Pancreas (tissue), 10 donors: ENCODE results near the gene ATF5. TPM values are rescaled to one million over a fixed set of nuclear protein-coding genes. Genes with fewer than 3 reads are reported as not detected.

ENCODE experiments used
- ATAC-seq, 4 donors: fragments of 200-7000 bp; cut with Tn5 transposase; one replicate each; pipeline versions ENCODE4 v1.8.0 to v1.9.1; 2020; ENCODE audit warnings: mild to moderate bottlenecking in 4 of 4, moderate library complexity in 4 of 4
- DNase-seq, 6 donors: peaks; one replicate each; pipeline ENCODE4 v3.0.0-alpha.2; 2020
- FAIRE-seq: peaks from 2 replicates; lab custom pipeline; 2012; peaks lifted over from hg19 to GRCh38; lab: Jason Lieb, UNC
- H3K27ac ChIP-seq, 4 donors: fragments of 200-600 bp; sonication (generic); 1 replicate in 3 of 4; 2 replicates in 1 of 4; pipeline versions ENCODE4 v1.5.0 to v1.8.0; 2020
- H3K27me3 ChIP-seq, 4 donors: fragments of 200-600 bp; one replicate each; pipeline ENCODE4 v1.8.0; 2021
- H3K36me3 ChIP-seq, 3 donors: fragments of 200-600 bp; sonication (generic) in 1 of 3; one replicate each; pipeline versions ENCODE4 v1.5.0 to v1.8.0; 2020 to 2021
- H3K4me1 ChIP-seq, 3 donors: fragments of 200-600 bp; one replicate each; pipeline ENCODE4 v1.8.0; 2021
- H3K4me3 ChIP-seq, 4 donors: fragments of 200-600 bp; sonication (generic) in 2 of 4; one replicate each; pipeline versions ENCODE4 v1.5.0 to v1.8.0; 2020 to 2021
- H3K9me3 ChIP-seq, 4 donors: fragments of 200-600 bp; one replicate each; pipeline ENCODE4 v1.8.0; 2021
- WGBS, 2 donors: extraction: QIAGEN DNeasy Blood & Tissue Kit; methylation state at CpG; one replicate each; pipeline ENCODE4 v1.1.7; 2013; 5-methylcytosine and 5-hydroxymethylcytosine counted together
- intact Hi-C, 3 donors: fragments of 100-400 bp; cut with DNase I; formaldehyde crosslinking; loops; one replicate each; pipeline versions ENCODE4 v1.11.1 to v1.14.2; 2022
- polyA plus RNA-seq, 2 donors: library from polyadenylated mRNA; stranded (reverse); fragments of 200-250 nt; gene quantifications; one replicate each; pipeline ENCODE4 v1.2.3, GENCODE V29; 2013
- total RNA-seq, 6 donors: library from RNA; stranded (reverse); fragmentation: NEBNext Ultra II Directional in 4 of 6; extraction: Animal tissue kit (Norgen Biotek cat#: 25700) in 4 of 6; gene quantifications; one replicate each; pipeline versions ENCODE4 v1.2.1 to v1.2.4, GENCODE V29; 2021 to 2023
- TF ChIP-seq, protein P1 (sequence below), 4 donors: fragments of 200-600 bp; sonication (generic) in 3 of 4; IDR thresholded peaks; one replicate each; pipeline versions ENCODE4 v1.5.0 to v1.8.0; 2021; ENCODE audit warnings: antibody characterized with exemption in 4 of 4
- donor health status: healthy with polysubstance abuse.
- donor health status: DM: no; HTN: no; CAD: no; lungs with moderate emphysema.
- donor health status: DM: no; HTN: no; CAD: no.
- donor health status: control.
- donor health status: control.
- donor health status: Bipolar disorder and iron deficiency.
- donor health status: DM: yes; HTN: yes; CAD: no.
- donor health status: DM: no; HTN: no; CAD: no.
- donor health status: DM: no; HTN: no; CAD: no.
- donor health status: DM: yes; HTN: yes; CAD: no.

Gene ATF5
- total and polyA plus RNA-seq, 8 donors = 8.2 to 25.7 (median 13.1) TPM

DNA sequence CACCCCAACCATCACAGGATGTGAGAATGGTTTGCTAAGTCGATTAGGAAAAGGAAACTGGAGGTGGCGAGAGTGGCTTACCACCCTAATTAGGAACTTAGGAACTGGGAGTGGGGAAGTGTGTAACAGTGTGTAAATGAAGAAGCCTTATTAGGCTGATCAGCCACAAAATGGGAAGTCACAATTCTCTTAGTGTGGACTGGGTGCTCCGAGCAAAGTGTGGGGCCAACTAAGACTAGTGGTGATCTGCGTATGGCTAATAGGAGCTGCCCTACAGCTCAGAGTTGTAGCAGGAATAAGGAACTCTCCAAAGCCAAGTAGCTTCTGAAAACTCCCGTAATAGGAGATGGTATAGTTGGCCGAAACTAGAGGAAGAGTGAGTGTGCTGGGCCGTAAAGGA is 24.4 kb downstream of the ATF5 start:
- no peaks in the 10 kb centered on the region for H3K36me3 ChIP-seq
- intact Hi-C loops = no loop called here
- H3K27ac ChIP-seq = peak overlapping the region in 3 of 4 donors; percentile 36 to 85 (median 62)
- 31 to 37% methylated on average over 7 of the region's 7 CpGs for WGBS, 2 donors
- DNase-seq (no peak), ATAC-seq (peak in 2 of 4 donors; percentile 4 to 5), FAIRE-seq (no peak)
- H3K9me3 ChIP-seq = no peaks in the 10 kb centered on the region
- no peaks in the 10 kb centered on the region for H3K27me3 ChIP-seq
- TF ChIP-seq, protein P1, sequence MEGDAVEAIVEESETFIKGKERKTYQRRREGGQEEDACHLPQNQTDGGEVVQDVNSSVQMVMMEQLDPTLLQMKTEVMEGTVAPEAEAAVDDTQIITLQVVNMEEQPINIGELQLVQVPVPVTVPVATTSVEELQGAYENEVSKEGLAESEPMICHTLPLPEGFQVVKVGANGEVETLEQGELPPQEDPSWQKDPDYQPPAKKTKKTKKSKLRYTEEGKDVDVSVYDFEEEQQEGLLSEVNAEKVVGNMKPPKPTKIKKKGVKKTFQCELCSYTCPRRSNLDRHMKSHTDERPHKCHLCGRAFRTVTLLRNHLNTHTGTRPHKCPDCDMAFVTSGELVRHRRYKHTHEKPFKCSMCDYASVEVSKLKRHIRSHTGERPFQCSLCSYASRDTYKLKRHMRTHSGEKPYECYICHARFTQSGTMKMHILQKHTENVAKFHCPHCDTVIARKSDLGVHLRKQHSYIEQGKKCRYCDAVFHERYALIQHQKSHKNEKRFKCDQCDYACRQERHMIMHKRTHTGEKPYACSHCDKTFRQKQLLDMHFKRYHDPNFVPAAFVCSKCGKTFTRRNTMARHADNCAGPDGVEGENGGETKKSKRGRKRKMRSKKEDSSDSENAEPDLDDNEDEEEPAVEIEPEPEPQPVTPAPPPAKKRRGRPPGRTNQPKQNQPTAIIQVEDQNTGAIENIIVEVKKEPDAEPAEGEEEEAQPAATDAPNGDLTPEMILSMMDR (IDR thresholded peaks at IDR 0.05) = no peak
- H3K4me1 ChIP-seq = peaks cover 19 to 67% (median 45%) of the 10 kb centered on the region in 3 donors
- H3K4me3 ChIP-seq = no peak overlapping the region

DNA sequence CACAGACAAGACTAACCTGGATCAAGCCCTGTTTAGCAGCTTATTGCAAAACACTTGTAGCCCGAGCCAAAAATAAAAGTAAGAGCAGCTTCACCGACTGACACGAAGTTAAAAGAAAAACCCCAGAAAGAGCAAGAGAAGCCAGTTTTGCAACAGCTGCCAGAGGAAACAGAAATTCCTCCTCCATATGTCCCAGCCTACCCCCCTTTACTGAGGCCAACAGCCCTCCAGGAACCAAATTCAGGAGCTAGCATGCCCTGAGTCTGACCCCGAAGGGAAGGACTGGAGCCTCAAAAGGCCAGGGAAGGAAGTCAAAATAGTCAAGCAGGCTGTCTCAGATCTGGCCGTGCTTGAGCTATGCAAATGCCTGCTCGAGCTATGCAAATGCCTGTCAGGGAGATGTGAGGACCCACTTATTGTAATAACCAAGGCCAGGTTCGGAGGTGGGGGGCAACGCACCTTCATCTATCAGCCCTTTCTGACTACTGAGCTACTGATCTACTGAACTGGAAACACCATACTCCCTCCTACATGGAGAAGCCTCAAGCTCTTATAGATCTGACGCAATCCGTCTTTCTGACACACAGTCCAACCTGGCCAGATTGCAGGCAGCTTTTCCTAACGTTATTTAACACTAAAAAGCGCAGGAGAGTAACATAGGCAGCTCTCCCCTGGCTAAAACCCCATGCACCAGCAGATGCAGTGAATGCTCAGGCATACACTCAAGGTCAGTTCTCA is 25.3 kb downstream of the ATF5 start:
- DNase-seq = no peak
- Histone ChIP-seq H3K4me3 (peak overlapping the region in 2 of 4 donors; percentile 10 to 11), H3K4me1 (peaks cover 19 to 67% (median 45%) of the 10 kb centered on the region in 3 donors), H3K27me3 (no peaks in the 10 kb centered on the region), H3K9me3 (no peaks in the 10 kb centered on the region), H3K36me3 (no peaks in the 10 kb centered on the region), H3K27ac (peak overlapping the region in 3 of 4 donors; percentile 42 to 85 (median 62))
- 10 to 12% methylated on average over 12 of the region's 12 CpGs for WGBS, 2 donors
- intact Hi-C loops = no loop called here
- no peak for FAIRE-seq
- TF ChIP-seq, protein P1 (IDR thresholded peaks at IDR 0.05) = no peak
- ATAC-seq = peak in 3 of 4 donors; percentile 5 to 13 (median 10)

DNA sequence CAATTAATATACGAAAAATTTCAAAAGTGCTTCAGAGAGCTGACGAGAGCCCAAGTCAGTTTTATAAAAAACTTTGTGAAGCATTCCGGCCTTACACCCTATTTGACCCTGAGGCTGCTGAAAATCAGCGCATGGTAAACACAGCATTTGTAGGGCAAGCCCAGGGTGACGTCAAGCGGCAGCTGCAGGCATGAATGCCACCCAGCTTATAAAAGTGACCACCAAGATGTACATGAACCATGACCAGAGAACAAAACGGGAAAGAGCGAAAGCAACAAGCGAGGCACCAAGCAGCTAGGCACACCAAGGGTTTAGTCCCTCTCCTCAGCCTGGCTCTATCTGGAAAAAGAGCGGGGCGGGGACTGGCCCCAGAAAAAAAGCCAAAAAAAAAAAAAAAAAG is 25.9 kb downstream of the ATF5 start:
- peak in 4 of 6 donors; percentile 57 to 78 (median 68) for DNase-seq
- intact Hi-C loops = no loop called here
- 29 to 42% methylated on average over 11 of the region's 11 CpGs for WGBS, 2 donors
- Histone ChIP-seq H3K4me3 (peak overlapping the region in 1 of 4 donors; percentile 15), H3K27me3 (no peaks in the 10 kb centered on the region), H3K9me3 (no peaks in the 10 kb centered on the region), H3K36me3 (no peaks in the 10 kb centered on the region), H3K4me1 (peaks cover 19 to 67% (median 45%) of the 10 kb centered on the region in 3 donors), H3K27ac (peak overlapping the region; percentile 22 to 85 (median 46))
- FAIRE-seq = no peak
- ATAC-seq = peak; percentile 64 to 76 (median 72)
- TF ChIP-seq, protein P1 (IDR thresholded peaks at IDR 0.05) = no peak

DNA sequence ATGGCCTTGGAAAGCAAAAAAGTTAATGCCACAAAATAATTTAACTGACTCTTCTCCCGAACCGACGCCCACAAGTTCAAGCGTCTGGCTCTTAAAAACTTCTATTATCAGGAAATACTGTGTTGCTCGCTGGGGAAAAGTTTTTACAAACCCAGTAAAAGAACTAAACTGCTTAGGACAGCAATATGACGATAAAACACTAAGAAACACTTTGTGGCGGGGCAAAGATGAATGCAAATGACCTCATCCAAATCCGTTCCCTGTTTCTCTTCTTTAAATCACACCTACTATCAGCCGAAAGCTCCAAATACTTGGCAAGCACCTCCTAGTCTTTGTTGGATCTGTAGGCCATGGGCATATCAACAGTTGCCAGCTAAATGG is 27.1 kb downstream of the ATF5 start:
- intact Hi-C loops = no loop called here
- ATAC-seq = peak in 2 of 4 donors; percentile 4 to 11
- H3K4me3 ChIP-seq = peak overlapping the region in 1 of 4 donors; percentile 15
- H3K27ac ChIP-seq = peak overlapping the region in 2 of 4 donors; percentile 62 to 85
- 27 to 34% methylated on average over 9 of the region's 9 CpGs for WGBS, 2 donors
- no peaks in the 10 kb centered on the region for H3K27me3 ChIP-seq
- no peak for FAIRE-seq
- no peaks in the 10 kb centered on the region for H3K9me3 ChIP-seq
- TF ChIP-seq, protein P1 (IDR thresholded peaks at IDR 0.05) = no peak
- no peaks in the 10 kb centered on the region for H3K36me3 ChIP-seq
- H3K4me1 ChIP-seq = peaks cover 19 to 65% (median 45%) of the 10 kb centered on the region in 3 donors
- DNase-seq = no peak
